HEK293T (cell line): ENCODE results near the gene TMEM39A.
A peak's percentile ranks its signal among the peaks of the same experiment; 100 is the strongest.

Source experiments
- CTCF ChIA-PET: fragments of 350-600 bp; formaldehyde crosslinking; extraction: SDS; loops from one replicate; lab custom pipeline; 2021; ENCODE audit warnings: antibody characterized with exemption, inconsistent platforms; lab: Yijun Ruan, JAX
- POLR2A ChIA-PET: fragments of 350-600 bp; formaldehyde crosslinking; extraction: SDS; loops from one replicate; lab custom pipeline; 2020; ENCODE audit warnings: antibody characterized with exemption, inconsistent platforms; lab: Yijun Ruan, JAX
- DNase-seq: peaks from one replicate; pipeline ENCODE4 v3.0.0; 2012; ENCODE audit warnings: mixed read lengths; ENCODE audit errors: extremely low spot score
- ARNT ChIP-seq: fragments of 450-650 bp; IDR thresholded peaks from 2 replicates; pipeline ENCODE4 v1.6.1; 2017; ENCODE audit warnings: mild to moderate bottlenecking
- BHLHE40 ChIP-seq: fragments of 450-650 bp; IDR thresholded peaks from 2 replicates; pipeline ENCODE4 v1.6.1; 2016; ENCODE audit warnings: mild to moderate bottlenecking, moderate library complexity, borderline replicate concordance
- CTBP1 ChIP-seq: fragments of 450-650 bp; IDR thresholded peaks from 2 replicates; pipeline ENCODE4 v1.6.1; 2016; ENCODE audit warnings: borderline replicate concordance
- ELF4 ChIP-seq: fragments of 450-650 bp; IDR thresholded peaks from 2 replicates; pipeline ENCODE4 v1.6.1; 2017; ENCODE audit warnings: antibody characterized with exemption
- FOXA1 ChIP-seq: fragments of 450-650 bp; IDR thresholded peaks from 2 replicates; pipeline ENCODE4 v1.6.1; 2016; ENCODE audit warnings: mild to moderate bottlenecking
- FOXK2 ChIP-seq: fragments of 450-650 bp; IDR thresholded peaks from 2 replicates; pipeline ENCODE4 v1.6.1; 2016; ENCODE audit warnings: mild to moderate bottlenecking
- FOXM1 ChIP-seq: fragments of 450-650 bp; IDR thresholded peaks from 2 replicates; pipeline ENCODE4 v1.6.1; 2017; ENCODE audit warnings: mild to moderate bottlenecking, borderline replicate concordance
- HDGF ChIP-seq: fragments of 450-650 bp; IDR thresholded peaks from 2 replicates; pipeline ENCODE4 v1.6.1; 2017; ENCODE audit warnings: antibody characterized with exemption, borderline replicate concordance
- L3MBTL2 ChIP-seq: fragments of 450-650 bp; conservative IDR thresholded peaks from 2 replicates; pipeline ENCODE4 v1.6.1; 2016; ENCODE audit warnings: mild to moderate bottlenecking
- LEF1 ChIP-seq: fragments of 450-650 bp; IDR thresholded peaks from 2 replicates; pipeline ENCODE4 v1.6.1; 2017; ENCODE audit warnings: mild to moderate bottlenecking, borderline replicate concordance
- NFRKB ChIP-seq: fragments of 450-650 bp; IDR thresholded peaks from 2 replicates; pipeline ENCODE4 v1.6.1; 2016; ENCODE audit warnings: mild to moderate bottlenecking, moderate library complexity
- PKNOX1 ChIP-seq: fragments of 450-650 bp; IDR thresholded peaks from 2 replicates; pipeline ENCODE4 v1.6.1; 2016
- SP1 ChIP-seq: fragments of 450-650 bp; IDR thresholded peaks from 2 replicates; pipeline ENCODE4 v1.6.1; 2017
- SUZ12 ChIP-seq: fragments of 450-650 bp; IDR thresholded peaks from 2 replicates; pipeline ENCODE4 v1.6.1; 2016; ENCODE audit warnings: mild to moderate bottlenecking
- TARDBP ChIP-seq: fragments of 450-650 bp; IDR thresholded peaks from 2 replicates; pipeline ENCODE4 v1.6.1; 2016
- ZNF384 ChIP-seq: fragments of 450-650 bp; IDR thresholded peaks from 2 replicates; pipeline ENCODE4 v1.6.1; 2016

The TMEM39A gene

GRCh38 chr3:119463171-119464169 lies at the start of gene TMEM39A:
TSS of gene TMEM39A (minus strand) at chr3:119463615. CDS start at chr3:119462074, 1,541 bp downstream.
- peak; percentile 99 for DNase-seq
- POLR2A ChIA-PET, result interaction anchor here (0.5 to 2.8 kb wide), 19 partner anchors 9 to 213 kb away, joined by 3 to 39 read pairs (median 4); partner anchors contain the start of genes ARHGAP31, COX17 and TIMMDC1
- CTCF ChIA-PET, result no interaction called here
- TF ChIP-seq SP1, result no peak
- no peak for TF ChIP-seq FOXK2
- TF ChIP-seq ARNT, result no peak
- peak; percentile 78 for TF ChIP-seq ELF4
- no peak for TF ChIP-seq SUZ12
- no peak for TF ChIP-seq CTBP1
- TF ChIP-seq TARDBP, result no peak
- no peak for TF ChIP-seq HDGF
- peak; percentile 37 for TF ChIP-seq L3MBTL2
- no peak for TF ChIP-seq PKNOX1
- TF ChIP-seq LEF1, result no peak
- no peak for TF ChIP-seq BHLHE40
- TF ChIP-seq ZNF384, result no peak
- no peak for TF ChIP-seq FOXM1

GRCh38 chr3:119510690-119511089 lies 47.3 kb upstream of the TMEM39A start:
- CTCF ChIA-PET, result no interaction called here
- TF ChIP-seq LEF1 (no peak), BHLHE40 (no peak), L3MBTL2 (no peak), SP1 (no peak), PKNOX1 (no peak), CTBP1 (no peak), FOXK2 (no peak), FOXA1 (no peak), NFRKB (no peak), HDGF (no peak), ELF4 (no peak)
- POLR2A ChIA-PET, result no interaction called here
- DNase-seq, result no peak

GRCh38 chr3:119508172-119508845 lies 44.9 kb upstream of the TMEM39A start:
- CTCF ChIA-PET, result no interaction called here

GRCh38 chr3:119507404-119507803 lies 44.0 kb upstream of the TMEM39A start:
- ChIA-PET CTCF (no interaction called here), POLR2A (interaction anchor here (0.9 to 1.4 kb wide), 2 partner anchors 9 to 43 kb away, joined by 3 to 7 read pairs; partner anchors contain the start of genes TIMMDC1 and TMEM39A)
- TF ChIP-seq ZNF384, result no peak
- TF ChIP-seq PKNOX1, result no peak
- DNase-seq, result no peak

More at GRCh38 chr3:119508172-119508845, 44.9 kb upstream of the TMEM39A start:
- no peak for DNase-seq
- TF ChIP-seq SP1 (no peak), ARNT (no peak), ELF4 (no peak), ZNF384 (no peak), SUZ12 (no peak), BHLHE40 (no peak), FOXA1 (no peak), LEF1 (no peak), HDGF (no peak)
- POLR2A ChIA-PET, result no interaction called here

- CTCF ChIA-PET, result no interaction called here
- TF ChIP-seq TARDBP (no peak), PKNOX1 (no peak), SP1 (no peak), ARNT (no peak), ELF4 (no peak), FOXK2 (no peak), FOXA1 (no peak), L3MBTL2 (no peak), SUZ12 (no peak)
- POLR2A ChIA-PET, result interaction anchor here (0.9 to 1.4 kb wide), 2 partner anchors 8 to 43 kb away, joined by 3 to 7 read pairs; partner anchors contain the start of genes TIMMDC1 and TMEM39A
- DNase-seq, result no peak
Measured at GRCh38 chr3:119506631-119507030, 43.2 kb upstream of the TMEM39A start.
